Stomach (tissue), 4 donors: Measurements from ENCODE around the gene SLC6A5.

Experiments
- CTCF ChIP-seq, 7 experiments: fragments of 450-650 bp in 4 of 7; fragments of 200-600 bp in 3 of 7; sonication (generic) in 3 of 7; IDR thresholded peaks; one replicate each; pipeline ENCODE4 v1.5.1; 2016 to 2019; ENCODE audit warnings: antibody characterized with exemption in 7 of 7, control low read depth in 2 of 7, mild to moderate bottlenecking in 1 of 7
- POLR2A ChIP-seq, 4 donors: fragments of 450-650 bp; IDR thresholded peaks; one replicate each; pipeline ENCODE4 v1.6.1; 2016; ENCODE audit warnings: antibody characterized with exemption in 4 of 4, control low read depth in 2 of 4, mild to moderate bottlenecking in 1 of 4, moderate library complexity in 1 of 4

GRCh38 chr11:20658135-20658534, 58.7 kb downstream of the SLC6A5 start:
- no peak for TF ChIP-seq CTCF (IDR thresholded peaks at IDR 0.05)
- no peak for TF ChIP-seq POLR2A (IDR thresholded peaks at IDR 0.05)
